GM19193 (cell line): ENCODE data around the gene DHRS7B.

Source experiments
- POLR2A ChIP-seq: IDR thresholded peaks from 4 replicates; pipeline ENCODE4 v1.6.1; 2011; ENCODE audit not compliant: insufficient read depth, insufficient read length; ENCODE audit errors: extremely low read depth

Gene DHRS7B

GRCh38 chr17:21134559-21134958 lies 7.8 kb downstream of the DHRS7B start:
- TF ChIP-seq POLR2A: no peak

DNA sequence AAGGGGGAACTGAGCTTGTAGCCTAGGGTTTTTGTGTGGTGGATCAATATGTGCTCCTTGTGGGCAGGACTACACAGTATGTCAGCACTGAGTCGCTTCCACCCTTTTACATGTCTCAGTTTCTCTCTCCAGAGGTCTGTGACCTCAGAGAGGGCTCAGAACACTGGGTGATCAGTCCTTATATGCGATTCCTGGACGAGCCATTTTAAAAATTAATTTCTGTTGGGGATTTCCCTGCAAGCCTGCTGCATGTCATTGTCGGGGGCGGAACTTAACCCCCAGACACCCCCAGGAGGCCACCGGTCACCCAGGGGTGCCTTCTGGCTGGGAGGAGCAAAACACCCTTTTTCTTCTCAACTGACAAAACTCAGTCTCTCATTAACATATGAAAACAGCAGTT lies 14.1 kb downstream of the DHRS7B start:
- TF ChIP-seq POLR2A: no peak

DNA sequence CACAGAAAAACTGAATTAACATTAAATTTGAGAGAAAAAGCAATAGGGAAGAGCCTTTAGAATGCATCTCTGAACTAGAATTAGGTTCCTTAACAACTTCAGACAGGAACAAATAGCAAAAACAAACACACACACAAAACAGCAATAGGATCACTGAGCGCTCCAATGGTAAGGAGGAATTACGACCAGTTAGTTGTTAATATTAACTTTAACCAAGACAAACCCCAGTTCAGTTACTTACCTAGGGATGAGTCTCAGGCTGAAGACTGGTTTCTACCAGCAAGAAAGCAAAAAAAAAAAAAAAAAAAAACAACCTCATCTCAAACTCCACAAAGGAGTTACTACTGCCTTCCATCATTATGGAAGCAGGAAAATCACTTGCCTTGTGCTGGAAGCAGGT lies 14.6 kb downstream of the DHRS7B start:
- no peak for TF ChIP-seq POLR2A

GRCh38 chr17:21143695-21144094 lies 16.9 kb downstream of the DHRS7B start:
- no peak for TF ChIP-seq POLR2A

DNA sequence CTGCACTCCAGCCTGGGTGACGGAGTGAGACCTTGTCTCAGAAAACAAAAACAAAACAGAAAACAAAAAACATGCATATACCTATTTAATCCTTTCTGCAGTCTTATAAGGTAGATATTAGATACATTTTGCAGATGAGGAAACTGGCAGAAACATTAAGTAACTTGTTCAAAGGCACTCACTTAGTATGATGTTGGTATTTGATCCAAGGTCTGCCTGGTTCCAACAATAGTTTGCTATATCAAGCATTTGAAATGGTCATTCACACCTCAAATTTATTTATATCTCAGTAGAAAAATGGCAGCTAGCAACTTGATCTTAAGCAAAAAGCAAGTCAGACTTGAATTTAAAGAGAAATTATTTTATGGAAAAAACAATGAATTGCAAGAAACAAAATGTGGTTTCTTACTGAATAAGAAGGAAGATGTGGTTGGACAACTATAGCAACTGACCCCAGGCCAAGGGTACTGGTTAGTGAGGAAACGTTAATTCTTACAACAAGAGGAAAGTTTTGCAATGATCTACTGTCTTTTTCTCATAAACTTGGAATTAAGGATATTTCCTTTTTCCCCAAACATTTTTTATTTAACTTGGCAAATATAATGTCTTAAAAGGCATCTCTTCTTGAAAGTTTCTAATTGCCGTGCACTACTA lies 19.7 kb downstream of the DHRS7B start:
- TF ChIP-seq POLR2A: no peak

GRCh38 chr17:21149621-21150020 lies 22.9 kb downstream of the DHRS7B start:
- TF ChIP-seq POLR2A: no peak

- TF ChIP-seq POLR2A: no peak
These were observed 26.0 kb downstream of the DHRS7B start for GRCh38 chr17:21152731-21153130.

GRCh38 chr17:21157586-21158370 lies 31.0 kb downstream of the DHRS7B start:
- no peak for TF ChIP-seq POLR2A

- TF ChIP-seq POLR2A: no peak
These were observed 33.6 kb downstream of the DHRS7B start for GRCh38 chr17:21160401-21160800.

GRCh38 chr17:21161498-21162393 lies 35.0 kb downstream of the DHRS7B start:
- TF ChIP-seq POLR2A: no peak

- TF ChIP-seq POLR2A: no peak
These were observed 35.6 kb downstream of the DHRS7B start for GRCh38 chr17:21162394-21162775.

DNA sequence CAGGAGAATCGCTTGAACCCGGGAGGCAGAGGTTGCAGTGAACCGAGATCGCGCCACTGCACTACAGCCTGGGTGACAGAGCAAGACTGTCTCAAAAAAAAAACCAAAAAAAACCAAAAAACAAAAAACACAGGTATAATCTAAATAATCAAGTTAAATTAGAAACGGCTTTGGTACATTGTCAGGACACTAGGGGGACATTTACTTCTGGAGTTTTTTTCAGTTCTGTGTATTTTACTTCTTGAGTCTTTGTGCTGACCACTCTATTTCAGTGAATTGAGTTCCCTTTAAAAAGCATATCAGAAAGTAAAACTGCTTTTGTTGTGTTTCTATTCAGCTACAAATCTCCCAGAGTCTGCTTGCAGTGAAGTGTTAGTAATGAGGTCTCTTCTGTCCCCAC lies 36.3 kb downstream of the DHRS7B start:
- TF ChIP-seq POLR2A: no peak

- TF ChIP-seq POLR2A: no peak
These were observed 37.5 kb downstream of the DHRS7B start for GRCh38 chr17:21164216-21164615.

GRCh38 chr17:21164620-21165019 lies 37.9 kb downstream of the DHRS7B start:
- no peak for TF ChIP-seq POLR2A

DNA sequence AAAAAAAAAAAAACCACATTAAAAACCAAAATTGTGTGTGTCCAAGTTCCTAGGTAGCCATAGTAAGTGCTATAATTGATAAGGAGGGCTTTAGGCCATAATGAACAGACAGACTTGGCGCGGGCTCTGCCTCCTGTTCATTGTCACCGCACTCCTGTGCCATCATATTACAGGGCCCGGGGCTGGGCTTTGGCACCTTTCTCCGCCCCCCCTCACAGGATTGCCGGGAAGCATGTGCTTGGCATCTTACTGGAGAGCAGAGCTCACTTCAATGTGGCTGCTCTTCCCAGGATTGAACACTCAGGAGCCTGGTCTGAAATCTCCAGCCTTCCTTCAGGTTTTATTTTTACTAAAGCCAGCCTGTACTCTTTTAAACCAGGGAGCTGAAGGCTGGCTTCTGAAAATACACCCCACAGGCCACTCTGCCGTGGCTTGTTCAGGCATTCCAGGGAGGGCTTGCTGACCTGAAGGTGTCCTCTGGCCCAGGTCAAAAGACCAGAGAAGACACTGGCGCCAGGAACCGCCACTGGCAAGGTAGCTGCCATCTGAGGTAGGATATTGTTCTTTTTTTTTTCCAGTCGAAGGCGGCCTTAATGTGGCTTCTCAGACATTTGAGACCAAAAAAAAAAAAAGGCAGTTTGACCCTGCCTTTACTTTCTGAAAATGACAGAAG lies 39.3 kb downstream of the DHRS7B start:
- no peak for TF ChIP-seq POLR2A

DNA sequence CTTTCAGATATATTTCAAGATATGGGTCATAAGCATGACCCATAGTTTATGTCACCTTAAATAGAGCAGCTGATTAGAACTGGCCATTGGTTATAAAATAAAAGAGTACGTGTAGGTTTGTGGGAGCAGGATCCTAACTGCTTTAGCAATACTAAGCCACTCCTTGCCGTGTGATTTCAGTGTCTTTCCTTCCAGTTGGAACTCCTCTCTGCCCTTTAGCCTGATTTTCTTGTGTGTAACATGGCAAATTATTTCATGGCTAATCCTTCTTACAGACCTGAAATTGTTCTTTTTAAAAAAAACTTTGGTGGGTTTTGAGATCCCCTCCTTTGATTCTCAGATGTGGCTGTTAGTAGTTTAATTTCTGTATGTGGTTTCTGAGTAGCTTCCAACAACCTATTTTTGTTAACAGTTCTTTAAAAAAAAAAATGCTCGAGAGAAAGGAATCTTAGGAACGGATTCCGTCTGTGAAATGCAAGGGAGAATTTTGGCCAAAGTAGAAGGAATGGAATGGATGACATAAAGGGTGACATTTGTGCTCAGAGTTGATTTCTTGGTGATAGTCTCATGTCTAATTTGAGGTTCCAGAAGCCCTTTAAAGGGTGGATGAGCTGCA lies 39.9 kb downstream of the DHRS7B start:
- TF ChIP-seq POLR2A: no peak
